ENCODE data around the gene FBXW7. TPM values are rescaled to one million over a fixed set of nuclear protein-coding genes. Genes with fewer than 3 reads are reported as not detected.

The FBXW7 gene
- total and polyA plus RNA-seq, 2 of the 8 experiments (the other 6 are each of a cell fraction or from before 2014, with no cell fraction given): 6.0 to 26.7 TPM

GRCh38 chr4:152339576-152339975, 196.3 kb downstream of the FBXW7 start (continued):
- TF ChIP-seq FOSL1 (IDR thresholded peaks at IDR 0.05; ENCODE audit: insufficient read depth, low read depth, low read length) (no peak), CEBPB (IDR thresholded peaks at IDR 0.05; ENCODE audit: low read depth, low read length) (no peak), JUN (IDR thresholded peaks at IDR 0.05; ENCODE audit: low read depth, low read length) (no peak), ATF3 (IDR thresholded peaks at IDR 0.05; ENCODE audit: insufficient read depth, low read depth, low read length) (no peak)
